SK-N-MC (cell line): ENCODE results near the gene PWWP2B.

Source experiments
- DNase-seq: peaks from one replicate; pipeline ENCODE4 v3.0.0-alpha.2; 2011; ENCODE audit warnings: low read depth, low spot score
- H3K27ac ChIP-seq: fragments of 200-600 bp; sonication (generic); 2 replicates; pipeline ENCODE4 v1.5.1; 2016; ENCODE audit warnings: mixed run types
- H3K36me3 ChIP-seq: fragments of 200-600 bp; sonication (generic); 2 replicates; pipeline ENCODE4 v1.6.1; 2017; ENCODE audit warnings: antibody characterized with exemption, low read length, mixed read lengths; ENCODE audit not compliant: insufficient read depth
- H3K4me3 ChIP-seq: fragments of 200-600 bp; sonication (generic); 2 replicates; pipeline ENCODE4 v1.5.1; 2016
- H3K9ac ChIP-seq: fragments of 200-600 bp; sonication (generic); 2 replicates; pipeline ENCODE4 v1.8.0; 2017; ENCODE audit warnings: mixed run types, mixed read lengths; ENCODE audit not compliant: insufficient read length
- H3K9me3 ChIP-seq: fragments of 200-600 bp; sonication (generic); 2 replicates; pipeline ENCODE4 v1.6.1; 2017; ENCODE audit warnings: low read depth, mild to moderate bottlenecking, antibody characterized with exemption, low read length, moderate library complexity, mixed read lengths
- EZH2 ChIP-seq: fragments of 200-600 bp; sonication (generic); IDR thresholded peaks from one replicate; pipeline ENCODE4 v1.6.1; 2017; ENCODE audit warnings: antibody characterized with exemption
- FOXP2 ChIP-seq: optimal IDR thresholded peaks from 2 replicates; pipeline ENCODE3; 2011; ENCODE audit warnings: mild to moderate bottlenecking, moderate library complexity; ENCODE audit not compliant: insufficient read depth; ENCODE audit errors: extremely low read length, control extremely low read depth
- POLR2AphosphoS5 ChIP-seq: IDR thresholded peaks from 2 replicates; pipeline ENCODE4 v1.6.1; 2012; ENCODE audit warnings: mild to moderate bottlenecking, low read depth, low read length, borderline replicate concordance

Gene PWWP2B

GRCh38 chr10:132439424-132440163 lies 42.6 kb downstream of the PWWP2B start:
- H3K36me3 ChIP-seq: no peaks in the 10 kb centered on the region
- H3K27ac ChIP-seq: no peak overlapping the region
- TF ChIP-seq FOXP2 (no peak), POLR2AphosphoS5 (no peak), EZH2 (no peak)
- H3K9ac ChIP-seq: no peak overlapping the region
- no peak for DNase-seq
- no peaks in the 10 kb centered on the region for H3K9me3 ChIP-seq
- H3K4me3 ChIP-seq: no peak overlapping the region

DNA sequence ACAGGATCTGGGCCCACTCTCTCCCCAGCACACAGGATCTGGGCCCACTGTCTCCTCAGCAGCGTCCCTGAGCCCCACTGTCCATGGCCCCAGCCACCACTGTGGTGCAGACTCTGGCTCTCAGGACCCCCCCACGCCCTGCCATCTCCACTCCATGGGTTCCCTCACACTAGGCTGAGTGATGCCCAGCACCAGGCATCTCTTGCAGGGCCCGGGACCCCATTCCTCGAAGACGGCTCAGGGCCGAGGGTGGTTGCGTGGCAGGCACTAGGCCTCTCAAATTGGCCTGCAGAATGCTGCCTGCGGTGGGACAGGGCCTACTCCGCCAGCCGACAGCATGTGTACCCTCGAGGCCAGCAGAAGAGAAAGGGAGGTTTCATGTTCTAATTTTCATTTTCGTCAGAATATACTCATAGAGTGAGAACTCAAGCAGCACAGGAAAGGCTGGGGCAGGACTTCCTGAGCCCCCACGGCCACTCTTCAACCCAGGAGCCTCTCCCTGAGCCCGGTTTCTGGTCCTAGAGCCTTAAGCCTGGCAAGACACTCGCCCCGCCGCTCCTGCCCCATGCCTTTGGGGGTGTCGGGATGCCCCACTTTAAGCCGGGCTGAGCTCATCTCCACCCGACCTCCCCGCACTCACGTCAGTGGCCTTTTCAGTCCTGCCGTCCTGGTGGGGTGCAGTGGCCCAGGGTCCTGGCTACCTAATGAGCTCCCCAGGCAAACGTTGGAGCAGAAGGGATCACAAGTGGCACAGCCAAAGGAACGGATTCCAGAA lies 44.0 kb downstream of the PWWP2B start:
- Histone ChIP-seq H3K9me3 (no peaks in the 10 kb centered on the region), H3K4me3 (no peak overlapping the region), H3K27ac (no peak overlapping the region), H3K9ac (no peak overlapping the region), H3K36me3 (no peaks in the 10 kb centered on the region)
- no peak for DNase-seq
- TF ChIP-seq EZH2 (no peak), FOXP2 (no peak), POLR2AphosphoS5 (no peak)

- DNase-seq: no peak
- no peak overlapping the region for H3K9ac ChIP-seq
- H3K27ac ChIP-seq: no peak overlapping the region
- no peaks in the 10 kb centered on the region for H3K9me3 ChIP-seq
- no peak overlapping the region for H3K4me3 ChIP-seq
- no peaks in the 10 kb centered on the region for H3K36me3 ChIP-seq
- no peak for TF ChIP-seq POLR2AphosphoS5
- no peak for TF ChIP-seq FOXP2
- TF ChIP-seq EZH2: no peak
Observed at GRCh38 chr10:132441818-132442524, 45.0 kb downstream of the PWWP2B start.

GRCh38 chr10:132442636-132443035 lies 45.6 kb downstream of the PWWP2B start:
- no peak for DNase-seq
- no peak for TF ChIP-seq EZH2
- no peak for TF ChIP-seq POLR2AphosphoS5
- TF ChIP-seq FOXP2: no peak
- Histone ChIP-seq H3K9me3 (no peaks in the 10 kb centered on the region), H3K9ac (no peak overlapping the region), H3K27ac (no peak overlapping the region), H3K36me3 (no peaks in the 10 kb centered on the region), H3K4me3 (no peak overlapping the region)

GRCh38 chr10:132443605-132443982 lies 46.6 kb downstream of the PWWP2B start:
- TF ChIP-seq EZH2: no peak
- Histone ChIP-seq H3K36me3 (no peaks in the 10 kb centered on the region), H3K9ac (no peak overlapping the region), H3K9me3 (no peaks in the 10 kb centered on the region), H3K27ac (peak overlapping the region; percentile 57; the same call in 1 of the 2 replicates), H3K4me3 (no peak overlapping the region)
- DNase-seq: no peak

DNA sequence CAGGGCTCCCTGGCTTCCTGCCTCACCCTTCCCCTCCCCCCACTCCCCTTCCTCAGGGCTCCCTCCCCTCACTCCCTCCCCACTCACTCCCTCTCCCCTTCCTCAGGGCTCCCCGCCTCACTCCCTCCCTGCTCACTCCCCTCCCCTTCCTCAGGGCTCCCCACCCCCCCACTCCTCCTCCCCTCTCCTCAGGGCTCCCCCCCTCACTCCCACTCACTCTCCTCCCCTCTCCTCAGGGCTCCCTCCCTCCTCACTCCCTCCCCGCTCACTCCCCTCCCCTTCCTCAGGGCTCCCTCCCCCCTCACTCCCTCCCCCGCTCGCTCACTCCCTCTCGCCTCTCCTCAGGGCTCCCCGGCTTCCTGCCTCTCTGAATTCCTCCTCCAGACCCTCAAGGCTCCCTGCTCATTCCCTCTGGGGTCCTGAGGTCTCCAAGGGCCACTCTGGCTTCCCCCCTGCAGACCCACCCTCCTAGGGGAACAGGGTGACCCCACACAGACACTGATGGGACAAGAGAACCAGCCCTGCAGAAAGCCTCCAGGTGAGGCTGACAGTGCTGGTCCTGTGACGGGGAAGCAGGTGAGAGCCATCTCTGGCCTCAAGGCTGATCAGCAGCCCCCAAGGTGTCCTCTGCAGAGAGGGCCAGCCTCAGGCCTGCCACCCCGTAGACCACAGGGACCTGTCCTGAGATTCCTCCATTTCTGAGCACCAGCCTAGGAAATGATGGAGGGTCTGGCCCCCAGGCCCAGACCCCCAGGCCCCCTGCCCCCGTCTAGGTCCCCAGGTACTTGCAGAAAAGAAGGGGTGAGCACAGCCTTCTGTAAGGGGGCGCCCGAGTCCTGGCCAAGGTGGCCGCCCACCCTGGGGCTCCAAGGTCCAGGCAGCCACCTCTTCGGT lies 47.2 kb downstream of the PWWP2B start:
- Histone ChIP-seq H3K36me3 (no peaks in the 10 kb centered on the region), H3K27ac (peak overlapping the region; percentile 85; the same call in 1 of the 2 replicates), H3K4me3 (peak overlapping the region; percentile 57), H3K9me3 (no peaks in the 10 kb centered on the region), H3K9ac (no peak overlapping the region)
- no peak for TF ChIP-seq POLR2AphosphoS5
- TF ChIP-seq EZH2: no peak
- TF ChIP-seq FOXP2: no peak
- peak; percentile 20 for DNase-seq

- peak overlapping the region; percentile 57 for H3K4me3 ChIP-seq
- H3K36me3 ChIP-seq: no peaks in the 10 kb centered on the region
- H3K27ac ChIP-seq: peak overlapping the region; percentile 85
- no peak for DNase-seq
- no peak overlapping the region for H3K9ac ChIP-seq
- H3K9me3 ChIP-seq: no peaks in the 10 kb centered on the region
- peak; percentile 31; the same call in 1 of the 2 replicates for TF ChIP-seq POLR2AphosphoS5
- no peak for TF ChIP-seq EZH2
- TF ChIP-seq FOXP2: no peak
Observed at GRCh38 chr10:132444877-132445351, 47.9 kb downstream of the PWWP2B start.
